GM19043 (cell line): ENCODE results near the gene PRIM2.
"Not testable (repeated sequence)": the region's sequence is repeated elsewhere in the genome, so short reads cannot be mapped to it uniquely, and the experiment has no call there.

Experiments used
- ATAC-seq: cut with Tn5 transposase; IDR thresholded peaks from one replicate; pipeline ENCODE4 v1.9.1; 2021; ENCODE audit warnings: low read depth; ENCODE audit not compliant: unreplicated experiment

PRIM2 gene

DNA sequence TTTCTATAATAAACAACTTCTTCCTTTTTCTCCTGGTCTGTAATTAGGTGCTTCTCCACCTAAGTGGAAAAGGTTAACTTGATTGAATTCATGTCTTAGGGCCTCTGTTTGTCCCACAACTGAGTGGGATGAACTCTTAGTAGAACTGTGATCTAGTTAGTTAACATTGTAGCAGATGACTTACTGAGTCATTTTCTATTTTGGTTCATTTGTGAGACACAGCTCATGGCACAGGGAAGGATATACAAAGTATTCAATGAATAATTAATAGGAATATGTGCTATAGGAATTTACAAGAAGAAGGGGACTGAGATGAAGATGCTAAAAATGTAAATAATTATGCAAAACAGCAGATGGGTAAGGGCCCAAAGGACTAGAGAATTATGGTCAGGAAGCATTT, 124.7 kb downstream of the PRIM2 start:
- not testable (repeated sequence) for ATAC-seq

- ATAC-seq = not testable (repeated sequence)
Observed at GRCh38 chr6:57443181-57443580, 125.8 kb downstream of the PRIM2 start.

GRCh38 chr6:57444787-57445186, 127.4 kb downstream of the PRIM2 start:
- ATAC-seq = not testable (repeated sequence)

- peak; percentile 44 for ATAC-seq
Observed at GRCh38 chr6:57445379-57445778, 127.9 kb downstream of the PRIM2 start.

DNA sequence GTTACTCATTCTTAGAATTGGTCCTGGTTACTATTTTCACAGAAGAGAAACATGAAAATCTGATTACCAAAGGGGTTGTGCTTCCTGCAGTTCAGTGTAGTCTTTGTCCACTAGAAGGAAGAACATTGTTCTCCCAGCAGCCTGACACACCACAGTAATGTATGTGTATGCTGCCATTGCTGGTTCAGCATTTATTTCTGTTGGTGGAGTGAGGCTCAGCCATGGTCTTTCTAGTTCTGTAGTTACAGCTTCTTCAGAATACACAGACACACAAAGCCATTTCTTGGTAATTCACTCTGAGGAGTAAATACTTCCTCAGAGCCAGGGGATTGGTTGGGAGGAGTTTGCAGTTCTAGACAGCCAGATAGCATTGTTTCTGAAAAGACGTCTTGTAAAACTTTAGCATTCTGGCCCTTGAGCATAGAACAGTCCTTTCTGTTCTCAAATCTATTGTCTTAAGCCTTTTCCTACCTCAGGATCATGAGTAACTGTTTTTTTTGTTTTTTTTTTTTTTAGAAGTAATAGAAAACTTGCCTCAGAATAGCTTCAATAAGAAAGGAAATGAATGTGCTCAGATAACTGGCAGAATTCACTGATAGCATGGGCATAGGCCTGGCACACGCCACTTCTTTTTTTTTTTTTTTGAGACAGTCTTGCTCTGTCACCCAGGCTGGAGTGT, 128.5 kb downstream of the PRIM2 start:
- peak; percentile 67 for ATAC-seq

DNA sequence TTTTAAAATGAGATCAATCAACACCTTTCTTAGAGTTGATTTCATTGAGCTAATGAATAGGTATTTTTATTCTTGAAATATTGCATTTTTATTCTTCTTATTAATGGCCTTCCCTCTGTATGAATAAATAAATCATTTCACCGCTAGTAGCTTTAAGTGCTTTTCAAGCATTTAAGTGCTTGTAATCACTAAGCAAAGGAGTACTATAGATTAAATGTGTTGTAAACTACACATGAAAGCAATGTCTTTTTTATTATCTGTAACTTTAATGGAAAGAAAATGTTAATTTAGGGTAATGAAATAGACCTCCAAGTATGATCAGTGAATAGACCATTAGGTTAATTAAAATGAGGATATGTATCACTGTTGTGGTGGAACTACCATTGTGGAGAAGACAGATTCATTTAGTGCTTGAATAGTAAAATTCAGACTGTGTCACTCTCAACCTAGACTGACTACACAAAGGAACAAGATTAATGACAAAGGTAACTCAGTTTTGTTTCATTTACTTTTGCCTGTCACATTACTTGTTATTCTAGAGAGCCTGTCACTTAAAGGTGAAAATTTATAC, 132.2 kb downstream of the PRIM2 start:
- ATAC-seq = not testable (repeated sequence)

DNA sequence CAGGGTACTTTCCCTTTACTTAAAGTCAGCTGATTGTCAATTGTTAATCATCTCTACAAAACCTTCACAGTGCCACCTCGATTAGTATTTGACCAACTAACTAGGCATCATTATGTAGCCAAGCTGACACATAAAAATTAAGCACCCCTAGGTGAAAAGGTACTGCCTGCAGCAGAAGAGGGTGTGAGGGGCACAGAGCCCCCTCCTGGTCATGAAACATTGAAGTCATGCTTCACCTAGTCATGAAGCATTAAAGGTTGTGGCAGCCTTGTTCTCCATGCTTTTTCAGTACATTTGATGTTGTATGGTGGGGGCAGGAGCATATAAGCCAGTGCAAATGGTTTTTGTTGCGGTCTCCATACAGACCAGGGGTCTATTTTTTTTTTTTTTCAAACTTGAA, 142.4 kb downstream of the PRIM2 start:
- ATAC-seq = not testable (repeated sequence)

GRCh38 chr6:57461022-57461421, 143.6 kb downstream of the PRIM2 start:
- ATAC-seq = not testable (repeated sequence)

DNA sequence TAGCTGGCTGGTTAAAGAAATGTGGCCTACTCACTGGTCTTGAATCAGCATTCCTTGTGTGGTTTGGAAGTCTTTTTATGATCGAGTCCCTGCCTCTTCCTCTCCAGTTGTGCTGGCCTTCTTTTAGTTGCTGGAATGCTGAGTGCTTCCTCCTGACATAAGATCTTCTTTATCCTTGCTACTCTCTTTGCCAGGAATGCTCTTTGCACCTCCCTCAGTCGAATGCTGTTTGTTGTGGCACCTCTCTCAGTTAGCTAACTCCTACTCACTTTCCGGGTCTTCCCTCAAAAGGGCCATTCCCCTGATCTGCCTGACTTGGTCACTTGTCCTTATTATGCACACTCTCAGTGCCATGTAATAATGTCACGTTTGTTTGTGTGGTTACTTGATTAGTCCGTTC, 146.4 kb downstream of the PRIM2 start:
- ATAC-seq = not testable (repeated sequence)

DNA sequence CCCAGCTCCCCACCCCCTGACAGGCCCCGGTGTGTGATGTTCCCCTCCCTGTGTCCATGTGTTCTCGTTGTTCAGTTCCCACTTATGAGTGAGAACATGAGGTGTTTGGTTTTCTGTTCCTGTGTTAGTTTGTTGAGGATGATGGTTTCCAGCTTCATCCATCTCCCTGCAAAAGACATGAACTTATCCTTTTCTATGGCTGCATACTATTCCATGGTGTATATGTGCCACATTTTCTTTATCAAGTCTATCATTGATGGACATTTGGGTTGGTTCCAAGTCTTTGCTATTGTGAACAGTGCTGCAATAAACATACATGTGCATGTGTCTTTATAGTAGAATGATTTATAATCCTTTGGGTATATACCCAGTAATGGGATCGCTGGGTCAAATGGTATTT, 148.5 kb downstream of the PRIM2 start:
- not testable (repeated sequence) for ATAC-seq

GRCh38 chr6:57469072-57469471, 151.6 kb downstream of the PRIM2 start:
- ATAC-seq = no peak

GRCh38 chr6:57470148-57470547, 152.7 kb downstream of the PRIM2 start:
- ATAC-seq = not testable (repeated sequence)

DNA sequence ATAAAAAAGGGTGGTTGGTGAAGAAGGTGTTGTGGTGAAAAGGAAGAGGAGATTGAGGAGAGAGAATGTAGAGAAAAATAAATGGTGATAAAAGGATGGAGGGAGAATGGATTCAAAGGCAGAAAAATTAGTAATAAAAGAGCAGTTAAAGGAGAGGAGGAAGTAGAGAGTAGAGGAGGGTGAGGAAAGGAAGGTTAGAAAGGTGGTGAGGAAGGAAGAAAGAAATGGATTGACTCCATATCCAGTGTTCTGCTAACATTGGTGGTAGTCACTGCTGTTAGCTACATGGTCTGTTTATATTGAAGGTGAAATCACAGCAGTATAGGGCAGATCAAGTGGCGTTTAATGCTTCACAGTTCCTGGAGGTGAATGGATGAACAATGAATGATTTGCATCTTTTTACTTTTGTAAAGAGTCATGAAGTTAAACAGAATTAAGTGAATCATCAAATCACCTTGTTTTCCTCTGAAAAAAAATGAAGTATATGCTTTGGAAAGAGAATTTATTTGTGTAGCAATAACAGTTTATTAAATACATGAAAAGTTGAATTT, 154.0 kb downstream of the PRIM2 start:
- not testable (repeated sequence) for ATAC-seq

DNA sequence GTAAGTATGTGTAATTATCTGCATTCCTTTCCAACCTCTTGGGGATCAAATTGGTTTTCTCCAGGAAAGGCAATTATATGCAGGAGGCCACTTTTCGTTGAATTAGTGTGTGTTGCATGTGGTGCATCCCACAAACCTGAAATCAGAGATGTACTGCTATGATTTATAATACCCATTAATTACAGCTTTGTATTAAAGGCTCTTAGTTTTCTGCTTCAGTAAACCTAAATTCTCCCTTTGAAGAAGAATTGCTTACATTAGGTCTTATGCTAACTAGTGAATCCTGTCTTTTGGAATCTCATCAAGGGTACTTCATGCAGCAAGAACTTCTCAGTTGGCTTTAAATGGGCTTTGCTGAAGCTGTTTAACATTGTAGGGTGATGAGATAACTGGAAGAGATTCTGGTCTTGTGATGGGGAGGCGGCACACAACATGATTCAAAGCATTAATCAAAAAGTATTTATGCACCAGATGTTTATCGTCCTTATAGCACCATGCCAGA, 155.5 kb downstream of the PRIM2 start:
- ATAC-seq = not testable (repeated sequence)

- ATAC-seq = not testable (repeated sequence)
Observed at GRCh38 chr6:57474862-57475475, 157.5 kb downstream of the PRIM2 start.

- not testable (repeated sequence) for ATAC-seq
Observed at GRCh38 chr6:57475656-57476055, 158.2 kb downstream of the PRIM2 start.

DNA sequence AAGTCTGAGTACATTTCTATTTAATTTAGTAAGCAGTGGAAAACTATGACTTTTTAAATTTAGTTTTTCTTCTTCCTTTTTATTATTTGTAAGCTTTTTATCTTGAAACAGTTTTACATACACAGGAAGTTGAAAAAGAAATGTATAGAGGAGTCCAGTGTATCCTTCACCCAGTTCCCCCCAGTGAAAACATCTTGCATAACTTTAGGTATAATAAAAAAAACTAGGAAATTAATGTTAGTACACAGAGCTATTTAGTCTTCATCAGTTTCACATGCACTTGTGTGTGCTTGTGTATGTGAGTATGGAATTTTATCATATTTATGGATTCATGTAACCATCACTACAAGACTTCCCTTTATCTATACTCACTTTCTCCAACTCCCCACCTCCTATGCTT, 162.8 kb downstream of the PRIM2 start:
- not testable (repeated sequence) for ATAC-seq

DNA sequence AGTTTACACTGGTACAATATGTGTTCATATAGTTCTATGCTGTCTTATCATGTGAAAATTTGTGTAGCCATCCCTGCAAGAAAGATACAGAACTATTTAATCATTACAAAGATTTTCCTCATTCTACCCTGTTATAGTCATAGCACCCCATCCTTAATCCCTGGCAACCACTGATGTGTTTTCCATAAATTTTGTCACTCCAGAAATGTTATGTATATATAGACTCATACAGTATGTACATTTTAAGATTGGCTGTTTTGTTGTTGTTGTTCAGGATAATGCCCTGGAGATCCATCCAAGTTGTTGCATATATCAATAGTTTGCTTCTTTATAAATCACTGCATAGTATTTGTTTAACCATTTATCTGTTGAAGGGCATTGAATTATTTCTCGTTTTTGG, 163.7 kb downstream of the PRIM2 start:
- not testable (repeated sequence) for ATAC-seq

DNA sequence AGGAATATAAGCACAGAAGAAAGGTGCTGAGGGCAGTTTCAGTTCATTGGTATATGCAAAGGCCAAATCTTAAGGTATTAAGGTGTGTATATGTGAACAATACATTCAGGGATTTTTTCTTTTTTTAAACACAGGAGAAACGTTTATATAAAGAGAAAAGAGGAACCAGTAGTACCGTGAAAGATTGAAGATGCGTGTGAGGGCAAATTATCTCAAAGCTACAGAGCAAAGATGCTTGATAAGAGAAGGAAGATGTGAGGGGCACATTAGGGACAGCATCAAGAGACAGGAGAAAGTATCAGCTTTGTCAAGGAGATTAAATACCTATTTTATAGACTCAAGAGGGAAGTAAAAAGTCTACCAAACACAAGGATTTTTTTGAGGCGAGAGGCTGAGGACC, 165.0 kb downstream of the PRIM2 start:
- not testable (repeated sequence) for ATAC-seq

DNA sequence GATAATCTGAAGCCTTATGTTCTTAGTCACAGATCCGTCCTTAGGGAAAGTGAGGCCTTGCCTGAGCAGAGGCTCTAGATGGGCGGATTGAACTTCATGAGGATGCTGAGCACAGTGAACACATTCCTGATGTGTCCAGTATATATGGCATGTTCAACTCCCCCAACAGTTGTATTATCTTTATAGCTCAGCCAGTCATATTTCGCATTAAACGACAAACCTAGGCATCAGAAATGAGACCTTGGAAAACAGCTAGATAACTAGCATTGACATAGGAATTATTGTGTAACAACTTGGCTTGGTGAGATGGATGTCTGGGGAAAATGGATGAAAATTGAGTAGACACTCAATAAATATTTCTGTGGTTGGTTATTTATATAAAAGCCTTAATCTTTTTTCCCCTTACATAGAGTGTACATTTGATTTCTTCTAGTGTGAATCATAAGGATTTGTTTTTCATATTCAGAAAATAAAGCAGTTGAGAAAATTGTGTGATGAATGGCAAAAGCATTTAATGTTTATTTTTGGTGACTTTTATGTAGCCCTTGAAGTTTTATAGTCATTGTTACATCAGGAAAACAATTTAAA, 169.2 kb downstream of the PRIM2 start:
- not testable (repeated sequence) for ATAC-seq

DNA sequence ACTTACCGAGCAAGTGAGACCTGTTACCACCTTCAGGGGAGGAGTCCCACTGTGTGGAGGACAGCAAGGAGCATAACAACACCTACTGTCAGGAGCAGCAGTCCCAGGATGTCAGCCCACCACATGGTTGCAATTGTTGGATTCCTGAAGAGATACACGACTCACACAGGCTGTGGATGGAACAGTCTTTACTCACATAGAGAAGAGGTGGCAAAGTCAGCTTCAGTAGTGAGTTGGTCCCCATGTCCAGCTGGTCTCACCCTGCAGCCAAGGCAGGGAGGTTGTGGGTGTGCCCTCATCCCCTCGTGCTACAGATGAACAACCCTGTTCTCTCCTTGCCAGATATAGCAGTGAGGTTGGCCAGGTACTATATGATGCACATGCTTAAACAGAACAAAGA, 171.1 kb downstream of the PRIM2 start:
- ATAC-seq = not testable (repeated sequence)
